Mesenchymal stem cell (in vitro differentiated cells and primary cell): Measurements from ENCODE around the gene RAMAC.

Source experiments
- DNase-seq: peaks from one replicate; pipeline ENCODE4 v3.0.0-alpha.2; 2013
- H2AFZ ChIP-seq: one replicate; pipeline ENCODE4 v1.6.1; 2013; ENCODE audit warnings: low read depth, mild to moderate bottlenecking, control low read depth, inconsistent platforms, low read length, moderate library complexity
- H2AK5ac ChIP-seq: 2 replicates; pipeline ENCODE4 v1.6.1; 2013; ENCODE audit warnings: low read length, moderate library complexity, mild to moderate bottlenecking, inconsistent platforms; ENCODE audit not compliant: severe bottlenecking
- H2BK120ac ChIP-seq: one replicate; pipeline ENCODE4 v1.6.1; 2013; ENCODE audit warnings: low read depth, mild to moderate bottlenecking, inconsistent platforms, low read length, moderate library complexity
- H2BK12ac ChIP-seq, 2 experiments: one replicate each; pipeline ENCODE4 v1.6.1; 2013; ENCODE audit warnings: inconsistent platforms in 2 of 2, low read length in 2 of 2, mild to moderate bottlenecking in 2 of 2, moderate library complexity in 2 of 2, control low read depth in 1 of 2
- H2BK15ac ChIP-seq: one replicate; pipeline ENCODE4 v1.6.1; 2013; ENCODE audit warnings: mild to moderate bottlenecking, low read depth, inconsistent platforms; ENCODE audit not compliant: poor library complexity, severe bottlenecking
- H2BK5ac ChIP-seq: 2 replicates; pipeline ENCODE4 v1.6.1; 2013; ENCODE audit warnings: low read depth, mild to moderate bottlenecking, low read length, control low read depth, inconsistent platforms; ENCODE audit not compliant: poor library complexity, severe bottlenecking
- H3K14ac ChIP-seq, 2 experiments: one replicate each; pipeline ENCODE4 v1.6.1; 2013; ENCODE audit warnings: inconsistent platforms in 2 of 2, low read length in 2 of 2, control low read depth in 1 of 2, mild to moderate bottlenecking in 1 of 2, moderate library complexity in 1 of 2
- H3K18ac ChIP-seq, 2 experiments: one replicate each; pipeline ENCODE4 v1.6.1; 2013; ENCODE audit warnings: inconsistent platforms in 2 of 2, low read length in 2 of 2, control low read depth in 1 of 2, low read depth in 1 of 2, mild to moderate bottlenecking in 1 of 2
- H3K23ac ChIP-seq, 2 experiments: one replicate each; pipeline ENCODE4 v1.6.1; 2013; ENCODE audit warnings: inconsistent platforms in 2 of 2, low read length in 2 of 2, mild to moderate bottlenecking in 2 of 2, moderate library complexity in 2 of 2, control low read depth in 1 of 2
- H3K27ac ChIP-seq: 2 replicates; pipeline ENCODE4 v1.5.1; 2013; ENCODE audit warnings: mild to moderate bottlenecking, moderate library complexity, low read length, control low read depth, inconsistent platforms; ENCODE audit not compliant: poor library complexity, severe bottlenecking
- H3K27me3 ChIP-seq, 2 experiments: 2 replicates each; pipeline versions ENCODE4 v1.6.1 to v1.7.0; 2013; ENCODE audit warnings: low read length in 2 of 2, mild to moderate bottlenecking in 2 of 2, moderate library complexity in 2 of 2, control low read depth in 1 of 2, inconsistent platforms in 1 of 2; ENCODE audit not compliant: control insufficient read depth in 1 of 2, insufficient read depth in 1 of 2
- H3K36me3 ChIP-seq, 2 experiments: 2 replicates each; pipeline versions ENCODE4 v1.6.1 to v1.7.0; 2013; ENCODE audit warnings: low read length in 2 of 2, control low read depth in 1 of 2, inconsistent platforms in 1 of 2, low read depth in 1 of 2, mild to moderate bottlenecking in 1 of 2; ENCODE audit not compliant: insufficient read depth in 2 of 2, control insufficient read depth in 1 of 2
- H3K4ac ChIP-seq, 2 experiments: one replicate each; pipeline ENCODE4 v1.6.1; 2013; ENCODE audit warnings: inconsistent platforms in 2 of 2, low read length in 2 of 2, mild to moderate bottlenecking in 2 of 2, moderate library complexity in 2 of 2, control low read depth in 1 of 2, low read depth in 1 of 2
- H3K4me1 ChIP-seq: 2 replicates; pipeline ENCODE4 v1.6.1; 2013; ENCODE audit warnings: low read depth, low read length, control low read depth; ENCODE audit not compliant: control insufficient read depth, insufficient read depth
- H3K4me2 ChIP-seq: 2 replicates; pipeline ENCODE4 v1.6.1; 2013; ENCODE audit warnings: low read length, mild to moderate bottlenecking, inconsistent platforms; ENCODE audit not compliant: poor library complexity, severe bottlenecking
- H3K4me3 ChIP-seq, 2 experiments: 2 replicates each; pipeline versions ENCODE4 v1.5.1 to v1.7.0; 2013; ENCODE audit warnings: low read length in 2 of 2, mild to moderate bottlenecking in 2 of 2, control low read depth in 1 of 2, low read depth in 1 of 2; ENCODE audit not compliant: insufficient read depth in 1 of 2
- H3K79me1 ChIP-seq: replicated peaks from 2 replicates; pipeline ENCODE4 v1.6.1; 2013; ENCODE audit warnings: mild to moderate bottlenecking, control low read depth, low read length, inconsistent platforms; ENCODE audit not compliant: poor library complexity, severe bottlenecking
- H3K9ac ChIP-seq: 2 replicates; pipeline ENCODE4 v1.7.0; 2013; ENCODE audit warnings: mild to moderate bottlenecking, low read length, moderate library complexity
- H3K9me3 ChIP-seq: 2 replicates; pipeline ENCODE4 v1.7.0; 2013; ENCODE audit warnings: mild to moderate bottlenecking, low read length; ENCODE audit not compliant: control insufficient read depth
- H4K8ac ChIP-seq: one replicate; pipeline ENCODE4 v1.6.1; 2013; ENCODE audit warnings: inconsistent platforms, mild to moderate bottlenecking, low read length, moderate library complexity
- H4K91ac ChIP-seq: one replicate; pipeline ENCODE4 v1.6.1; 2013; ENCODE audit warnings: mild to moderate bottlenecking, low read length, inconsistent platforms
- WGBS: methylation state at CpG from one replicate; pipeline ENCODE4 v1.1.7; 2013; ENCODE audit warnings: mixed read lengths; 5-methylcytosine and 5-hydroxymethylcytosine counted together

The RAMAC gene

GRCh38 chr15:82942691-82943090, 43.3 kb upstream of the RAMAC start:
- H3K4ac ChIP-seq = no peak overlapping the region
- H2BK5ac ChIP-seq = no peak overlapping the region
- H3K9ac ChIP-seq = no peak overlapping the region
- no peak overlapping the region for H4K91ac ChIP-seq
- H3K36me3 ChIP-seq = no peaks in the 10 kb centered on the region
- no peak overlapping the region for H2AFZ ChIP-seq
- no peaks in the 10 kb centered on the region for H3K79me1 ChIP-seq
- H2BK15ac ChIP-seq = no peak overlapping the region
- H2BK12ac ChIP-seq = no peak overlapping the region
- H3K9me3 ChIP-seq = no peaks in the 10 kb centered on the region
- H3K4me2 ChIP-seq = no peak overlapping the region
- no peak for DNase-seq
- no peak overlapping the region for H4K8ac ChIP-seq
- no peak overlapping the region for H2BK120ac ChIP-seq
- H3K27ac ChIP-seq = no peak overlapping the region
- WGBS = 81% methylated on average over 7 of the region's 8 CpGs
- H3K23ac ChIP-seq = no peak overlapping the region
- H3K27me3 ChIP-seq = peaks cover 7 to 19% of the 10 kb centered on the region in 2 experiments
- H3K18ac ChIP-seq = no peak overlapping the region
- H3K4me1 ChIP-seq = no peaks in the 10 kb centered on the region
- no peak overlapping the region for H2AK5ac ChIP-seq
- H3K14ac ChIP-seq = no peak overlapping the region
- H3K4me3 ChIP-seq = no peak overlapping the region

GRCh38 chr15:82943176-82943575, 42.8 kb upstream of the RAMAC start:
- no peak overlapping the region for H2BK5ac ChIP-seq
- no peak overlapping the region for H3K4me2 ChIP-seq
- H3K27ac ChIP-seq = no peak overlapping the region
- whole genome bisulfite sequencing = 62% methylated on average over 3 of the region's 3 CpGs
- H2BK12ac ChIP-seq = no peak overlapping the region
- H2AFZ ChIP-seq = no peak overlapping the region
- H3K18ac ChIP-seq = no peak overlapping the region
- H3K36me3 ChIP-seq = no peaks in the 10 kb centered on the region
- H4K91ac ChIP-seq = no peak overlapping the region
- no peak overlapping the region for H3K23ac ChIP-seq
- no peak for DNase-seq
- no peak overlapping the region for H2BK15ac ChIP-seq
- no peak overlapping the region for H4K8ac ChIP-seq
- H3K4me1 ChIP-seq = no peaks in the 10 kb centered on the region
- H3K14ac ChIP-seq = no peak overlapping the region
- no peaks in the 10 kb centered on the region for H3K79me1 ChIP-seq
- no peak overlapping the region for H2AK5ac ChIP-seq
- H3K27me3 ChIP-seq = peaks cover 5 to 19% of the 10 kb centered on the region in 2 experiments
- no peak overlapping the region for H2BK120ac ChIP-seq
- H3K9ac ChIP-seq = no peak overlapping the region
- H3K4ac ChIP-seq = no peak overlapping the region
- no peak overlapping the region for H3K4me3 ChIP-seq
- no peaks in the 10 kb centered on the region for H3K9me3 ChIP-seq

GRCh38 chr15:82944056-82944455, 42.0 kb upstream of the RAMAC start:
- no peak overlapping the region for H2AK5ac ChIP-seq
- H3K4me1 ChIP-seq = no peaks in the 10 kb centered on the region
- H3K36me3 ChIP-seq = no peaks in the 10 kb centered on the region
- WGBS = 83% methylated on average over 5 of the region's 5 CpGs
- H2BK15ac ChIP-seq = no peak overlapping the region
- H3K4me3 ChIP-seq = no peak overlapping the region
- no peak overlapping the region for H3K27ac ChIP-seq
- H3K18ac ChIP-seq = no peak overlapping the region
- H2AFZ ChIP-seq = no peak overlapping the region
- H4K8ac ChIP-seq = no peak overlapping the region
- H3K9ac ChIP-seq = no peak overlapping the region
- H3K4me2 ChIP-seq = no peak overlapping the region
- H3K14ac ChIP-seq = no peak overlapping the region
- no peak overlapping the region for H4K91ac ChIP-seq
- H3K23ac ChIP-seq = no peak overlapping the region
- H3K27me3 ChIP-seq = peaks cover 7 to 20% of the 10 kb centered on the region in 2 experiments
- no peak overlapping the region for H3K4ac ChIP-seq
- no peak overlapping the region for H2BK12ac ChIP-seq
- H2BK5ac ChIP-seq = no peak overlapping the region
- DNase-seq = no peak
- H3K79me1 ChIP-seq = no peaks in the 10 kb centered on the region
- no peak overlapping the region for H2BK120ac ChIP-seq
- H3K9me3 ChIP-seq = no peaks in the 10 kb centered on the region

GRCh38 chr15:82944821-82945220, 41.2 kb upstream of the RAMAC start:
- Histone ChIP-seq H3K27ac (peak overlapping the region; percentile 10), H3K4me1 (no peaks in the 10 kb centered on the region), H2BK12ac (no peak overlapping the region), H3K4me3 (no peak overlapping the region), H2BK5ac (no peak overlapping the region), H3K36me3 (no peaks in the 10 kb centered on the region), H4K91ac (no peak overlapping the region), H2BK120ac (no peak overlapping the region), H3K14ac (no peak overlapping the region), H3K9me3 (no peaks in the 10 kb centered on the region), H3K18ac (no peak overlapping the region), H4K8ac (no peak overlapping the region), H3K27me3 (peaks cover 15 to 28% of the 10 kb centered on the region in 2 experiments), H3K79me1 (no peaks in the 10 kb centered on the region), H3K4ac (no peak overlapping the region), H2BK15ac (no peak overlapping the region), H2AK5ac (no peak overlapping the region), H2AFZ (no peak overlapping the region), H3K23ac (no peak overlapping the region), H3K4me2 (no peak overlapping the region), H3K9ac (no peak overlapping the region)
- no peak for DNase-seq
- 72% methylated on average over 5 of the region's 5 CpGs for WGBS
